NCI-H2081 treated with DMSO at 0.1 percent for 48 hours (cell line): ENCODE measurements around the gene NEUROD2.
A peak's percentile ranks its signal among the peaks of the same experiment; 100 is the strongest.
"Not testable (repeated sequence)": the region's sequence is repeated elsewhere in the genome, so short reads cannot be mapped to it uniquely, and the experiment has no call there.

ENCODE experiments used
- DNase-seq: peaks from one replicate; lab custom pipeline; 2025; lab: John Stamatoyannopoulos, UW

The NEUROD2 gene

GRCh38 chr17:39602533-39603303 lies 5.0 kb downstream of the NEUROD2 start:
- no peak for DNase-seq

- DNase-seq, result no peak
Measured at GRCh38 chr17:39601758-39602532, 5.8 kb downstream of the NEUROD2 start.

- no peak for DNase-seq
Measured at GRCh38 chr17:39600997-39601597, 6.6 kb downstream of the NEUROD2 start.

- DNase-seq, result no peak
Measured at GRCh38 chr17:39600288-39600996, 7.3 kb downstream of the NEUROD2 start.

GRCh38 chr17:39599665-39600231 lies 8.0 kb downstream of the NEUROD2 start:
- DNase-seq, result no peak

GRCh38 chr17:39599004-39599664 lies 8.6 kb downstream of the NEUROD2 start:
- no peak for DNase-seq

- no peak for DNase-seq
Measured at GRCh38 chr17:39598630-39599003, 9.1 kb downstream of the NEUROD2 start.

GRCh38 chr17:39598047-39598481 lies 9.7 kb downstream of the NEUROD2 start:
- no peak for DNase-seq

GRCh38 chr17:39597372-39598046 lies 10.2 kb downstream of the NEUROD2 start:
- no peak for DNase-seq

- no peak for DNase-seq
Measured at GRCh38 chr17:39596543-39597267, 11.0 kb downstream of the NEUROD2 start.

GRCh38 chr17:39595928-39596510 lies 11.7 kb downstream of the NEUROD2 start:
- no peak for DNase-seq

GRCh38 chr17:39595294-39595693 lies 12.4 kb downstream of the NEUROD2 start:
- DNase-seq, result no peak

GRCh38 chr17:39593371-39593770 lies 14.3 kb downstream of the NEUROD2 start:
- DNase-seq, result no peak

GRCh38 chr17:39591958-39592954 lies 15.5 kb downstream of the NEUROD2 start:
- peak; percentile 50 for DNase-seq

- not testable (repeated sequence) for DNase-seq
Measured at GRCh38 chr17:39590180-39590579, 17.5 kb downstream of the NEUROD2 start.

GRCh38 chr17:39582658-39583057 lies 25.1 kb downstream of the NEUROD2 start:
- DNase-seq, result no peak

GRCh38 chr17:39581759-39582085 lies 26.0 kb downstream of the NEUROD2 start:
- no peak for DNase-seq

GRCh38 chr17:39581071-39581758 lies 26.5 kb downstream of the NEUROD2 start:
- no peak for DNase-seq
